Mesenteric fat pad (tissue), 1 donor: ENCODE data around the gene P2RX3. TPM values are rescaled to one million over a fixed set of nuclear protein-coding genes. Genes with fewer than 3 reads are reported as not detected.

Source experiments
- DNase-seq: peaks from one replicate; pipeline ENCODE4 v3.0.0-alpha.2; 2020; ENCODE audit warnings: low spot score
- total RNA-seq: library from RNA; stranded (reverse); fragmentation: NEBNext Ultra II Directional; extraction: Animal tissue kit (Norgen Biotek cat#: 25700); gene quantifications from one replicate; pipeline ENCODE4 v1.2.1, GENCODE V29; 2021
- donor health status: DM: yes; HTN: yes; CAD: no.

The P2RX3 gene
- total RNA-seq, 1 donor from 2014 or later, result not detected

GRCh38 chr11:57368845-57369232 is 30.7 kb downstream of the P2RX3 start:
- DNase-seq, result no peak

GRCh38 chr11:57370251-57370650 is 32.1 kb downstream of the P2RX3 start:
- no peak for DNase-seq

GRCh38 chr11:57370941-57371340 is 32.8 kb downstream of the P2RX3 start:
- no peak for DNase-seq

- no peak for DNase-seq
Observed at GRCh38 chr11:57373146-57373545, 35.0 kb downstream of the P2RX3 start.

GRCh38 chr11:57374966-57375365 is 36.8 kb downstream of the P2RX3 start:
- no peak for DNase-seq

GRCh38 chr11:57375490-57375889 is 37.3 kb downstream of the P2RX3 start:
- no peak for DNase-seq

GRCh38 chr11:57376095-57377090 is 38.2 kb downstream of the P2RX3 start:
- no peak for DNase-seq

- DNase-seq, result no peak
Observed at GRCh38 chr11:57377107-57377506, 39.0 kb downstream of the P2RX3 start.

GRCh38 chr11:57378186-57378585 is 40.0 kb downstream of the P2RX3 start:
- no peak for DNase-seq

GRCh38 chr11:57379732-57380131 is 41.6 kb downstream of the P2RX3 start:
- DNase-seq, result no peak

GRCh38 chr11:57380975-57381374 is 42.8 kb downstream of the P2RX3 start, which contains the start of gene PRG3:
Gene PRG3, minus strand, starts transcription at chr11:57381150. Its CDS starts 442 bp downstream, at chr11:57380708.
- DNase-seq, result no peak

- no peak for DNase-seq
Observed at GRCh38 chr11:57386178-57386940, 48.2 kb downstream of the P2RX3 start.

GRCh38 chr11:57387289-57388030 is 49.3 kb downstream of the P2RX3 start:
- DNase-seq, result no peak

GRCh38 chr11:57390535-57390934 is 52.4 kb downstream of the P2RX3 start, which contains the start of gene PRG2:
Gene PRG2, minus strand, starts transcription at chr11:57390650. Its CDS starts 706 bp downstream, at chr11:57389944.
- no peak for DNase-seq

GRCh38 chr11:57391111-57391510 is 53.0 kb downstream of the P2RX3 start:
- no peak for DNase-seq

- DNase-seq, result no peak
Observed at GRCh38 chr11:57391539-57391938, 53.4 kb downstream of the P2RX3 start.

GRCh38 chr11:57392066-57392762 is 54.1 kb downstream of the P2RX3 start:
- no peak for DNase-seq

- DNase-seq, result no peak
Observed at GRCh38 chr11:57392763-57393105, 54.6 kb downstream of the P2RX3 start.

GRCh38 chr11:57394203-57394965 is 56.2 kb downstream of the P2RX3 start:
- DNase-seq, result no peak
